ENCODE data around the gene TMEM125. TPM values are rescaled to one million over a fixed set of nuclear protein-coding genes. Genes with fewer than 3 reads are reported as not detected.

The TMEM125 gene
- 1 to 10 TPM in 1 of 4 donors, under 1 TPM in 1, not detected in 2; 0.24 to 1.0 TPM for total RNA-seq

GRCh38 chr1:43269627-43270375 lies at the start of gene TMEM125:
TMEM125 (plus strand) TSS chr1:43269983; CDS start chr1:43272723, 2,740 bp downstream.
- no peak for ATAC-seq (ENCODE audit: low FRiP score)
- no peak for DNase-seq (ENCODE audit: low spot score)
- TF ChIP-seq CTCF (IDR thresholded peaks at IDR 0.05): no peak

DNA sequence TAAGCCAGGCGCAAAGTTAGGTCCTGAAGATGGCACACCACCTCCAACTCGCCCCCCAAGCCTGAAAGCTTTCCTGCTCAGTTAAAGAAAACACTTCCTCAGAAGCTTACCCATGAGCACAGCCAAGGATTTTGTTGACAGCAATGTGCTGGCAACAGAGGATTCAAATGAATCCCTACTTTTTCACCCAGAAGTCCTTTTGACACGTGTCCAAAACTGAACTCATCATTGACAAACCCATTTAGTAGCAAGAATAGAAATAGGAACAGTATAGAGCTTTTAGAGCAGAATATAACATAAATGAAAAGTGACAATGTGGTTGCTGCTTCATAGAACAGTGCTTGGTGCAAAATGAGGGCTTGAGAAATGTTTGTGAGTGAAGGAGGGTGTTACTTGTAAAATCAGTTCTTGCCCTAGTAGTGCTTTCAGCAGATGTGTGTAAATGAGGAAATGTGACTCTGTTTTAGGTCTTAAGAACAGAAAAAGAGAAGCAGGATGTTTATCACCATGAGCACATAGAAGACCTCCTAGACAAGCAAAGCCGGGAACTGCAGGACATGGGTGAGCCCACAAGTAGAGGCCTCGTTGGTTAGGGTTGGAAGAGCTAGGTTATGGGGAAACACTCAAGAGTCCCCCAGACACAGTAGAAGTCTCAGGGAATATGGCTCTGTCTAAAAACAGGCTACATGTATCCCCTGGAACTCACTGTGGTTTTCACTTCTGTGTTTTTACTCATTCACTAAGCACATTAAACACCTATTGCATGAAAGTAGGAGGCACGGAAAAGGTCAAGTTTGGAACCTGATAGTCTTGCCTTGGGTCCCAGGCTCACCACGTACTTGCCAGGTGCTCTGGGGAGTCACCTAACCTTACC lies 48.6 kb upstream of the TMEM125 start:
- DNase-seq (ENCODE audit: low spot score) (no peak), ATAC-seq (ENCODE audit: low FRiP score) (no peak)
- no peak for TF ChIP-seq CTCF (IDR thresholded peaks at IDR 0.05)

GRCh38 chr1:43221797-43222196 lies 48.0 kb upstream of the TMEM125 start:
- DNase-seq (ENCODE audit: low spot score) (no peak), ATAC-seq (ENCODE audit: low FRiP score) (no peak)
- TF ChIP-seq CTCF (IDR thresholded peaks at IDR 0.05): no peak

GRCh38 chr1:43222879-43223278 lies 46.9 kb upstream of the TMEM125 start:
- DNase-seq (ENCODE audit: low spot score): no peak
- no peak for ATAC-seq (ENCODE audit: low FRiP score)
- TF ChIP-seq CTCF (IDR thresholded peaks at IDR 0.05): no peak

DNA sequence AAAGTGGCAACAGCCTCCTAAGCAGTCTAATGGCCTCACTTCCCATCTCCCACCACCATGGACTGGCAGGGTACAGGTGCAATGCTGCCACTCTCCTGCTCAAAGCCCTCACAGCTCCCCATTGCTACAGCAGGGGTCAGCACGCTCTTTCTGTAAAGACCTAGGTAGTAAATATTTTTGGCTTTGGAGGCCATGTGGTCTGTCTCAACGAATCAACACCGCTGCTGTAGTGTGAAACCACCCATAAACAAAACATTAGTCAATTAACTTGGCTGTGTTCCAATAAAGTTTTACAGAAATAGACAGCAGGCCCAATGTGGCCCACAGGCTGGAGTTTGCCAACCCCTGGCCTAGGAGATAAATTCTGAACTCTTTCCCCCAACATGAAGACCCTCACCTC lies 44.6 kb upstream of the TMEM125 start:
- DNase-seq (ENCODE audit: low spot score): no peak

DNA sequence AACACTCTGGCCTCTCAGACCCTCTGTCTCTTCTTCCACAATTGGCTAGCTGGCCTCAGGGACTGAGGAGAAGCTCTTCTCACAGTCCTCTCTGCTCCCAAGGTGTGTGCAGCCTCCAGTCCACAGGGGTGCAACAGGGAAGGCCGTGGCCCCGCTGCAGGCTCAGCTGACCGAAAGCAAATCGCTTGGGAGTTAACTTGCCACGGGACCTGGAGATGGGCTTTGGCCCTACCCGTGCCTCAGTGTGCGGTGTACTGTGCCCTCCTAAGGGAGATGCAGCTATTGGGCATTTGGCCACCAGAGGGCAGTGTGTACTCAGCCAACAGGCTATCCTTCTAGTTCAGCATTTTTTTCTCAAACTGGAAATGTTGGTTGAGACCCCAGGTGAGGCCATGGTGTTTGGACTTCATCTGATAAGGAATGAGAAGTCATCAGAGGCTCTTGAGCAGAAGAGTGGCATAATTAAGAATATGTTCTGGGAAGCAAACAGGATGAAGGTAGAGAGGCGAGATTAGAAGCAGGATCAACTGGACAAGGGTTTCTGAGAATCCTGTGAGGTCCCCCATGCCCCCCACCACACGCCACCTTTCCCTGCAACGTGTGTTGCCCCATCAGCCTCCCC lies 42.5 kb upstream of the TMEM125 start:
- ATAC-seq (ENCODE audit: low FRiP score): peak; percentile 67
- TF ChIP-seq CTCF (IDR thresholded peaks at IDR 0.05): peak in 1 of 3 donors; percentile 49

More for the DNA sequence above, 44.6 kb upstream of the TMEM125 start:
- TF ChIP-seq CTCF (IDR thresholded peaks at IDR 0.05): no peak
- ATAC-seq (ENCODE audit: low FRiP score): no peak

More for the DNA sequence above, 42.5 kb upstream of the TMEM125 start:
- peak; percentile 98 for DNase-seq (ENCODE audit: low spot score)

All from omental fat pad (tissue), 4 donors.